ENCODE results near the gene B4GALT5.

DNA sequence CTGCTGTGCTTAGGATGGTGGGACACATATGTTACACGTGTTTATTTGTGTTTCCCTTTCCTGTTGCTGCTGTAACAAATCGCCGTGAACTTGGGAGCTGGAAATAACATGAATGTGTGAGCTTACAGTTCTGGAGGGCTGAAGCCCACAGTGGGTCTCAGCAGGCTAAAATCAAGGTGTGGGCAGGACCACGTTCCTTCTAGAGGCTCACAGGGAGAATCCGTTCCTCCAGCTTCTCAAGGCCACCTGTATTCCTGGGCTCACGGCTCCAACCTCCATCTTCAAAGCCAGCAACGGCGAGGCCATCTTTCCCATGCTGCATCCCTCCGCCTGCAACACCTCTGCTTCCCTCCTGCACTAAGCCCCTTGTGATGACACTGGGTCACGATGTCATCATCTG is 118.3 kb downstream of the B4GALT5 start:
- TF ChIP-seq, protein P1, sequence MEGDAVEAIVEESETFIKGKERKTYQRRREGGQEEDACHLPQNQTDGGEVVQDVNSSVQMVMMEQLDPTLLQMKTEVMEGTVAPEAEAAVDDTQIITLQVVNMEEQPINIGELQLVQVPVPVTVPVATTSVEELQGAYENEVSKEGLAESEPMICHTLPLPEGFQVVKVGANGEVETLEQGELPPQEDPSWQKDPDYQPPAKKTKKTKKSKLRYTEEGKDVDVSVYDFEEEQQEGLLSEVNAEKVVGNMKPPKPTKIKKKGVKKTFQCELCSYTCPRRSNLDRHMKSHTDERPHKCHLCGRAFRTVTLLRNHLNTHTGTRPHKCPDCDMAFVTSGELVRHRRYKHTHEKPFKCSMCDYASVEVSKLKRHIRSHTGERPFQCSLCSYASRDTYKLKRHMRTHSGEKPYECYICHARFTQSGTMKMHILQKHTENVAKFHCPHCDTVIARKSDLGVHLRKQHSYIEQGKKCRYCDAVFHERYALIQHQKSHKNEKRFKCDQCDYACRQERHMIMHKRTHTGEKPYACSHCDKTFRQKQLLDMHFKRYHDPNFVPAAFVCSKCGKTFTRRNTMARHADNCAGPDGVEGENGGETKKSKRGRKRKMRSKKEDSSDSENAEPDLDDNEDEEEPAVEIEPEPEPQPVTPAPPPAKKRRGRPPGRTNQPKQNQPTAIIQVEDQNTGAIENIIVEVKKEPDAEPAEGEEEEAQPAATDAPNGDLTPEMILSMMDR (optimal IDR thresholded peaks at IDR 0.05 in 1 of 3, IDR thresholded peaks at IDR 0.05 in 1 of 3, conservative IDR thresholded peaks at IDR 0.05 in 1 of 3; ENCODE audit: extremely low read depth in 1 of 3, insufficient read depth in 2 of 3, low read length in 3 of 3), result no peak
- no peak for TF ChIP-seq EZH2 (IDR thresholded peaks at IDR 0.05; ENCODE audit: low read length)
